RWPE1 (cell line): ENCODE results near the gene TTC9.

Source experiments
- CTCF ChIA-PET: fragments of 350-600 bp; sonication (Branson Sonifier 250); formaldehyde crosslinking; extraction: SDS; loops from one replicate; lab custom pipeline; 2021; lab: Yijun Ruan, JAX
- POLR2A ChIA-PET: fragments of 400-600 bp; formaldehyde crosslinking; extraction: SDS; loops from one replicate; lab custom pipeline; 2020; ENCODE audit warnings: antibody characterized with exemption; ENCODE audit not compliant: low non-redundant PET; lab: Yijun Ruan, JAX
- DNase-seq: peaks from one replicate; pipeline ENCODE4 v3.0.0; 2012; ENCODE audit warnings: low spot score
- H3K27ac ChIP-seq: fragments of 450-650 bp; 2 replicates; pipeline ENCODE4 v1.5.1; 2017
- TF ChIP-seq, protein P1 (sequence below): fragments of 450-650 bp; conservative IDR thresholded peaks from 2 replicates; pipeline ENCODE4 v1.5.1; 2017; ENCODE audit warnings: low read depth, mild to moderate bottlenecking

Gene TTC9

DNA sequence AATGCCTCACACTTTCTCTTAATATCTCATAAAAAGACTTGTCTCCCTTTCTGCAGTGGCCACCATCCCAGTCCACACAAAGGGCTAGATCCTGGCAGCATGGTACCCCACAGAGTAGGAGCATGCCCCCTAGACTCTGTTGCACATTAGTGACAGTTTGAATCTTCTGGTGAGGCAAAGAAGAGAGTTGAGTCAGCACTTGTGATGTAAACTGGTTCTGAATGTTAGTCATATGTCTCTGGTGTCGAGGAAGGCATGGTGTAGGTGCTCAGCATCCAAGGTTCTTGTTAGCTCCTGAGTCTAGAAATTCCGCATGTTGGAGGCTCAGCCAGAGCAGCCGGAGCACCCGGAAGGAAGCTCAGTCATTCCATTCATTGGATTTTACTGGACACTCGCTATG is 9.8 kb downstream of the TTC9 start:
- CTCF ChIA-PET: no interaction called here
- POLR2A ChIA-PET: no interaction called here
- TF ChIP-seq, protein P1, sequence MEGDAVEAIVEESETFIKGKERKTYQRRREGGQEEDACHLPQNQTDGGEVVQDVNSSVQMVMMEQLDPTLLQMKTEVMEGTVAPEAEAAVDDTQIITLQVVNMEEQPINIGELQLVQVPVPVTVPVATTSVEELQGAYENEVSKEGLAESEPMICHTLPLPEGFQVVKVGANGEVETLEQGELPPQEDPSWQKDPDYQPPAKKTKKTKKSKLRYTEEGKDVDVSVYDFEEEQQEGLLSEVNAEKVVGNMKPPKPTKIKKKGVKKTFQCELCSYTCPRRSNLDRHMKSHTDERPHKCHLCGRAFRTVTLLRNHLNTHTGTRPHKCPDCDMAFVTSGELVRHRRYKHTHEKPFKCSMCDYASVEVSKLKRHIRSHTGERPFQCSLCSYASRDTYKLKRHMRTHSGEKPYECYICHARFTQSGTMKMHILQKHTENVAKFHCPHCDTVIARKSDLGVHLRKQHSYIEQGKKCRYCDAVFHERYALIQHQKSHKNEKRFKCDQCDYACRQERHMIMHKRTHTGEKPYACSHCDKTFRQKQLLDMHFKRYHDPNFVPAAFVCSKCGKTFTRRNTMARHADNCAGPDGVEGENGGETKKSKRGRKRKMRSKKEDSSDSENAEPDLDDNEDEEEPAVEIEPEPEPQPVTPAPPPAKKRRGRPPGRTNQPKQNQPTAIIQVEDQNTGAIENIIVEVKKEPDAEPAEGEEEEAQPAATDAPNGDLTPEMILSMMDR: no peak
- H3K27ac ChIP-seq: no peak overlapping the region
- DNase-seq: no peak

DNA sequence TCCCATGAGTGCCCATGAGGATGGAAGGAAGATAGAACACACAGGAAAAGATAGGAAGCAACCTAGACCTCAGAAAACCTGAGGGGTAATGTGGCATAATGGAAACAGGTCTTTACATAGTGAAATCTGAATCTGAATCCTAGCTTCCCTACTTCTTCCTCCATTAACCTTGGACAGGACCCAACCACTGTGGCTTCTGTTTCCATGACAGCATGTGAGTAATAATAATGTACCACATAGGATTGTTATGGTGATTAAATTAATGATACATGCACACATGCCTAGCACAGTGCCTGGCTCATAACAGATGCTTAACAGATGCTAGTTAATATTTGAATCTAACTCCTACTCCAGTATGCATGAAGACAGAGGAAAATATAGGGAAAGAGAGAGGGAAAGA is 11.2 kb downstream of the TTC9 start:
- H3K27ac ChIP-seq: no peak overlapping the region
- POLR2A ChIA-PET: no interaction called here
- DNase-seq: no peak
- TF ChIP-seq, protein P1: no peak
- CTCF ChIA-PET: no interaction called here

DNA sequence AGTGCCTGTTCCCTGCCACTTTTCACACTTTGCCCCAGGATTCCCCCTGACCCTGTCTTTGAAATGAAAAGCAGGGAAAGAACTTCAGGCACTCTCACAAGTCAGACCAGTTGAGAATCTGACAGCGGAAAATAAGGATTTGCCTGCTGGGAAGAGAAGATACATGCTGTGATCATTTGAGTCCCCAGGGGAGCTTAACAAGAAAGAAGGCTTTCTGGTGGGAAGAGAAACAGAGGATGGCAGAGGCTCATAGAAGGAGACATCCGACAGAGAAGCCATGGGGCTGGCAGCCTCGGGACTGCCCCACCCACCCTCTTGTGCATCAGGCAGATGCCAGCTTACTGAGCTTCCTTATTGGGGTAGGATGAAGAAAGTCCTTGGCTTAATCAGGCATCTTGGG is 11.9 kb downstream of the TTC9 start:
- POLR2A ChIA-PET: no interaction called here

DNA sequence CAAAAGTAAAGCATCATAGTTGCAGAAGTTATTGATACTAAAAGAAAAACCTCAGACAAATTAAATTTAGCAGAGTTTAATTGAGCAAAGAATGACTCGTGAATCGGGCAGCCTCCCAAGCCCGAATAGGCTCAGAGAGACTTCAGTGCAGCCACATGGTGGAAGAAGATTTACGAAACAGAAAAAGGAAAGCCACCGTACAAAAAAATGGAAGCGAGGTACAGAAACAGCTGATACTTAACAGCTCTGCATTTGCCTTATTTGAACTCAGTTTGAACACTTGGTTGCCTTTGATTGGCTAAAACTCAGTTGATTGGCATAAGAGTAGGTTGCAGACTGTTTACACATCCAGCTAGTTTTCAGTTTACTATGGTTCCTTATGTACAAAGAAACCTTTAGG is 12.9 kb downstream of the TTC9 start:
- ChIA-PET CTCF (no interaction called here), POLR2A (interaction anchor here (0.7 kb wide), 1 partner anchor 41 kb away, joined by 6 read pairs; no protein-coding TSS in a partner anchor)
- TF ChIP-seq, protein P1: no peak
- no peak overlapping the region for H3K27ac ChIP-seq
- DNase-seq: no peak

More for the DNA sequence above, 11.9 kb downstream of the TTC9 start:
- DNase-seq: no peak
- no peak overlapping the region for H3K27ac ChIP-seq
- CTCF ChIA-PET: no interaction called here
- TF ChIP-seq, protein P1: no peak

DNA sequence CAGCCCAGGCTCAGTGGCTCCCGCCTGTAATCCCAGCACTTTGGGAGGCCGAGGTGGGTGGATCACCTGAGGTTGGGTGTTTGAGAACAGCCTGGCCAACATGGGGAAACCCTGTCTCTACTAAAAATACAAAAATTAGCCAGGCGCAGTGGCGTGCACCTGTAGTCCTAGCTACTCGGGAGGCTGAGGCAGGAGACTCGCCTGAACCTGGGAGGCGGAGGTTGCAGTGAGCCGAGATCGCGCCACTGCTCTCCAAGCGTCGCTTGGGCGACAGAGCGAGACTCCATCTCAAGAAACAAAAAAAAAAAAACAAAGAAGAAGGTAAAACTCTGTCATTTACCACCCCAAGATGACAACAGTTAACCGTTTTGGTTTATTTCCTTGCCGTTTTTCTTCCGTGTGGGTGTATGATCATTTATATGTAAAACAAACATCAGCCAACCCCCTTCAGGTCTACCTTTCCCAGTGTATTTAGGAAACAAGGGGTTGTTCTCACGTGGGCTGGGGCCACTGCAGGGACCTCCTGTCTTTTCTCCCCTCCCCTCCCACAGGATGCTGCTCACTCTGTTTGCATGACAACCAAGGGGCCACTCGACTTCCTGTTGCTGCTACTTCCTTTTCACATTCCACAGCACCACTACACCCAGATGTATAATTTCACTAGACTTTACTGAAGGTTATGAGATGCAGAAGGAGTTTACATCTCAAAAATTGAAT is 13.6 kb downstream of the TTC9 start:
- no peak overlapping the region for H3K27ac ChIP-seq

DNA sequence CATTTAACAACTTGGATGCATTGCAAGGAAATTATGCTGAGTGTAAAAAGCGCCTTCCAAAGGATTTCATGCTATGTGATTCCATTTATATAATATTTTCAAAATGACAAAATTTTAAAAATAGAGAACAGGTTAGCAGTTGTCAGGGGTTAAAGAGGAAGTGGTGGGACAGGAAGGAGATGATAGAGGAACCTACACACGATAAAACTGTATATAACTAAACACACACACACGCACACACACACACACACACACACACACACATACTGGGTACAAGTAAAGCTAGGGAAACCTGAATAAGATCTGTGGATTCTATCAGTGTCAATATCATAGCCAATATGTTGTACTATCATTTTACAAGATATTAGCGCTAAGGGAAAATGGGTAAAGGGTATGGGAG is 17.2 kb downstream of the TTC9 start:
- H3K27ac ChIP-seq: no peak overlapping the region
- ChIA-PET CTCF (no interaction called here), POLR2A (no interaction called here)

More for the DNA sequence above, 13.6 kb downstream of the TTC9 start:
- ChIA-PET POLR2A (interaction anchor here (0.7 kb wide), 1 partner anchor 41 kb away, joined by 6 read pairs; no protein-coding TSS in a partner anchor), CTCF (no interaction called here)
- TF ChIP-seq, protein P1: no peak
- DNase-seq: no peak

More for the DNA sequence above, 17.2 kb downstream of the TTC9 start:
- TF ChIP-seq, protein P1: no peak
- no peak for DNase-seq
